ENCODE measurements around the gene PRKG2. TPM values are rescaled to one million over a fixed set of nuclear protein-coding genes. Genes with fewer than 3 reads are reported as not detected.

The PRKG2 gene
- 10 to 100 TPM in 1 of 4 donors, 1 to 10 TPM in 2, not detected in 1; 8.2 to 16.0 (median 9.0) TPM for total RNA-seq

GRCh38 chr4:81214881-81215868 is at the start of gene PRKG2:
Gene PRKG2, minus strand, starts transcription at chr4:81215222. Its CDS starts 10,175 bp downstream, at chr4:81205047.
- in situ Hi-C loops (cut with MboI; ENCODE audit: low pct_ligation_motif_present in 1 of 4, low pct_unique_long_range_greater_than_20kb in 1 of 4, low sequenced_read_pairs in 3 of 4), result no loop called here
- Histone ChIP-seq H3K4me1 (peaks cover 0 to 11% (median 6%) of the 10 kb centered on the region in 4 donors), H3K9me3 (peaks cover 0 to under 1% of the 10 kb centered on the region in 2 donors), H3K27ac (peak within 1 kb of the TSS in 3 of 4 donors; percentile 23 to 46 (median 37)), H3K27me3 (peaks cover 63% of the 10 kb centered on the region), H3K36me3 (no peaks in the 10 kb centered on the region), H3K4me3 (peak within 1 kb of the TSS; percentile 22 to 51 (median 35))
- intact Hi-C loops (cut with DNase I; ENCODE audit: low total_unique reads), result no loop called here
- TF ChIP-seq POLR2AphosphoS5 (IDR thresholded peaks at IDR 0.05) (peak in 1 of 3 donors; percentile 20), CTCF (IDR thresholded peaks at IDR 0.05) (no peak), POLR2A (IDR thresholded peaks at IDR 0.05) (peak; percentile 28), EP300 (IDR thresholded peaks at IDR 0.05; ENCODE audit: low read depth) (no peak)
- 3% methylated on average over 55 of the region's 75 CpGs; no CpG with 5 or more reads in 1 of the 2 donors for WGBS, 2 donors (ENCODE audit: low coverage in 1 of 2)
- peak; percentile 35 for DNase-seq

GRCh38 chr4:81260443-81261101 is 45.5 kb upstream of the PRKG2 start:
- peak; percentile 19 to 45 (median 25) for TF ChIP-seq CTCF (IDR thresholded peaks at IDR 0.05)
- TF ChIP-seq EP300 (IDR thresholded peaks at IDR 0.05; ENCODE audit: low read depth), result no peak
- Histone ChIP-seq H3K4me1 (no peaks in the 10 kb centered on the region), H3K4me3 (no peak overlapping the region), H3K36me3 (no peaks in the 10 kb centered on the region), H3K27ac (no peak overlapping the region), H3K9me3 (no peaks in the 10 kb centered on the region), H3K27me3 (no peaks in the 10 kb centered on the region)
- in situ Hi-C loops (cut with MboI; ENCODE audit: low pct_ligation_motif_present in 1 of 4, low pct_unique_long_range_greater_than_20kb in 1 of 4, low sequenced_read_pairs in 3 of 4), result no loop called here
- DNase-seq, result no peak
- 83 to 87% methylated on average over 7 to 10 of the region's 10 CpGs for WGBS, 2 donors (ENCODE audit: low coverage in 1 of 2)
- intact Hi-C loops (cut with DNase I; ENCODE audit: low total_unique reads), result no loop called here

GRCh38 chr4:81258841-81259550 is 44.0 kb upstream of the PRKG2 start:
- in situ Hi-C loops (cut with MboI; ENCODE audit: low pct_ligation_motif_present in 1 of 4, low pct_unique_long_range_greater_than_20kb in 1 of 4, low sequenced_read_pairs in 3 of 4), result no loop called here
- Histone ChIP-seq H3K4me3 (no peak overlapping the region), H3K4me1 (no peaks in the 10 kb centered on the region), H3K27me3 (no peaks in the 10 kb centered on the region), H3K27ac (no peak overlapping the region), H3K9me3 (no peaks in the 10 kb centered on the region), H3K36me3 (no peaks in the 10 kb centered on the region)
- no peak for DNase-seq
- intact Hi-C loops (cut with DNase I; ENCODE audit: low total_unique reads), result no loop called here
- TF ChIP-seq POLR2A (IDR thresholded peaks at IDR 0.05) (no peak), CTCF (IDR thresholded peaks at IDR 0.05) (no peak), POLR2AphosphoS5 (IDR thresholded peaks at IDR 0.05) (no peak), EP300 (IDR thresholded peaks at IDR 0.05; ENCODE audit: low read depth) (no peak)

GRCh38 chr4:81257816-81258215 is 42.8 kb upstream of the PRKG2 start:
- TF ChIP-seq POLR2AphosphoS5 (IDR thresholded peaks at IDR 0.05), result no peak
- intact Hi-C loops (cut with DNase I; ENCODE audit: low total_unique reads), result no loop called here
- H3K4me3 ChIP-seq, result no peak overlapping the region
- no peaks in the 10 kb centered on the region for H3K9me3 ChIP-seq
- WGBS, 2 donors (ENCODE audit: low coverage in 1 of 2), result 66 to 70% methylated on average over 3 of the region's 3 CpGs
- no peak overlapping the region for H3K27ac ChIP-seq
- no peaks in the 10 kb centered on the region for H3K36me3 ChIP-seq
- H3K27me3 ChIP-seq, result no peaks in the 10 kb centered on the region
- no peaks in the 10 kb centered on the region for H3K4me1 ChIP-seq
- in situ Hi-C loops (cut with MboI; ENCODE audit: low pct_ligation_motif_present in 1 of 4, low pct_unique_long_range_greater_than_20kb in 1 of 4, low sequenced_read_pairs in 3 of 4), result no loop called here
- no peak for DNase-seq

Data from transverse colon (tissue), 4 donors.